ENCODE results near the gene TPSAB1. TPM values are rescaled to one million over a fixed set of nuclear protein-coding genes. Genes with fewer than 3 reads are reported as not detected.
"Not testable (repeated sequence)": the region's sequence is repeated elsewhere in the genome, so short reads cannot be mapped to it uniquely, and the experiment has no call there.

TPSAB1 gene
- total and polyA plus RNA-seq, 10 of the 15 experiments (the other 5 are each of a cell fraction or from before 2014, with no cell fraction given), result 0.06 TPM; not detected in 9

DNA sequence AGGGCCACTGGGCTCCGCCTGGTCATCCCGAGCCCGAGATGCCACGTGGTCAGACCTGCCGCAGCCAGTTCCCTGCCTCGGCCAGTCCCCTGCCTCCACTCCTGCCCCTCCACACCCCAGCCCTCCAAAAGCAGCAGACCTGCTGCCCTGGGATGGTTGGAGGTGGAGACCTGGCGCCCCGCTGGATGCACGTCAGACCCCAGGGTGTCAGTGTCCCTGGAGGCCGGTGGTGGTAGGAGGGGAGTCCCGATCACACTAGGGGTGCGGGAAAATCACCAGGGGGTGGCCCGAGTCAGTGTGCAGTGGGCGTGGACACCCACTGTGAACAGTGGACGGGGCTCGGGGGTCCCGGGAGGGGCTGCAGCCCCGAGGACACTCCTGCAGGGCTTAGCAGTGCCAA is 42.3 kb upstream of the TPSAB1 start (continued):
- TF ChIP-seq, protein P1, sequence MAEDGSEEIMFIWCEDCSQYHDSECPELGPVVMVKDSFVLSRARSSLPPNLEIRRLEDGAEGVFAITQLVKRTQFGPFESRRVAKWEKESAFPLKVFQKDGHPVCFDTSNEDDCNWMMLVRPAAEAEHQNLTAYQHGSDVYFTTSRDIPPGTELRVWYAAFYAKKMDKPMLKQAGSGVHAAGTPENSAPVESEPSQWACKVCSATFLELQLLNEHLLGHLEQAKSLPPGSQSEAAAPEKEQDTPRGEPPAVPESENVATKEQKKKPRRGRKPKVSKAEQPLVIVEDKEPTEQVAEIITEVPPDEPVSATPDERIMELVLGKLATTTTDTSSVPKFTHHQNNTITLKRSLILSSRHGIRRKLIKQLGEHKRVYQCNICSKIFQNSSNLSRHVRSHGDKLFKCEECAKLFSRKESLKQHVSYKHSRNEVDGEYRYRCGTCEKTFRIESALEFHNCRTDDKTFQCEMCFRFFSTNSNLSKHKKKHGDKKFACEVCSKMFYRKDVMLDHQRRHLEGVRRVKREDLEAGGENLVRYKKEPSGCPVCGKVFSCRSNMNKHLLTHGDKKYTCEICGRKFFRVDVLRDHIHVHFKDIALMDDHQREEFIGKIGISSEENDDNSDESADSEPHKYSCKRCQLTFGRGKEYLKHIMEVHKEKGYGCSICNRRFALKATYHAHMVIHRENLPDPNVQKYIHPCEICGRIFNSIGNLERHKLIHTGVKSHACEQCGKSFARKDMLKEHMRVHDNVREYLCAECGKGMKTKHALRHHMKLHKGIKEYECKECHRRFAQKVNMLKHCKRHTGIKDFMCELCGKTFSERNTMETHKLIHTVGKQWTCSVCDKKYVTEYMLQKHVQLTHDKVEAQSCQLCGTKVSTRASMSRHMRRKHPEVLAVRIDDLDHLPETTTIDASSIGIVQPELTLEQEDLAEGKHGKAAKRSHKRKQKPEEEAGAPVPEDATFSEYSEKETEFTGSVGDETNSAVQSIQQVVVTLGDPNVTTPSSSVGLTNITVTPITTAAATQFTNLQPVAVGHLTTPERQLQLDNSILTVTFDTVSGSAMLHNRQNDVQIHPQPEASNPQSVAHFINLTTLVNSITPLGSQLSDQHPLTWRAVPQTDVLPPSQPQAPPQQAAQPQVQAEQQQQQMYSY (CRISPR knock-in tag; IDR thresholded peaks at IDR 0.05), result no peak
- no peak for TF ChIP-seq CEBPB (IDR thresholded peaks at IDR 0.05; ENCODE audit: borderline replicate concordance in 1 of 2, low read depth in 2 of 2, low read length in 2 of 2)
- TF ChIP-seq, protein P2, sequence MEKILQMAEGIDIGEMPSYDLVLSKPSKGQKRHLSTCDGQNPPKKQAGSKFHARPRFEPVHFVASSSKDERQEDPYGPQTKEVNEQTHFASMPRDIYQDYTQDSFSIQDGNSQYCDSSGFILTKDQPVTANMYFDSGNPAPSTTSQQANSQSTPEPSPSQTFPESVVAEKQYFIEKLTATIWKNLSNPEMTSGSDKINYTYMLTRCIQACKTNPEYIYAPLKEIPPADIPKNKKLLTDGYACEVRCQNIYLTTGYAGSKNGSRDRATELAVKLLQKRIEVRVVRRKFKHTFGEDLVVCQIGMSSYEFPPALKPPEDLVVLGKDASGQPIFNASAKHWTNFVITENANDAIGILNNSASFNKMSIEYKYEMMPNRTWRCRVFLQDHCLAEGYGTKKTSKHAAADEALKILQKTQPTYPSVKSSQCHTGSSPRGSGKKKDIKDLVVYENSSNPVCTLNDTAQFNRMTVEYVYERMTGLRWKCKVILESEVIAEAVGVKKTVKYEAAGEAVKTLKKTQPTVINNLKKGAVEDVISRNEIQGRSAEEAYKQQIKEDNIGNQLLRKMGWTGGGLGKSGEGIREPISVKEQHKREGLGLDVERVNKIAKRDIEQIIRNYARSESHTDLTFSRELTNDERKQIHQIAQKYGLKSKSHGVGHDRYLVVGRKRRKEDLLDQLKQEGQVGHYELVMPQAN (conservative IDR thresholded peaks at IDR 0.05), result no peak
- TF ChIP-seq NR2F1 (conservative IDR thresholded peaks at IDR 0.05), result no peak

DNA sequence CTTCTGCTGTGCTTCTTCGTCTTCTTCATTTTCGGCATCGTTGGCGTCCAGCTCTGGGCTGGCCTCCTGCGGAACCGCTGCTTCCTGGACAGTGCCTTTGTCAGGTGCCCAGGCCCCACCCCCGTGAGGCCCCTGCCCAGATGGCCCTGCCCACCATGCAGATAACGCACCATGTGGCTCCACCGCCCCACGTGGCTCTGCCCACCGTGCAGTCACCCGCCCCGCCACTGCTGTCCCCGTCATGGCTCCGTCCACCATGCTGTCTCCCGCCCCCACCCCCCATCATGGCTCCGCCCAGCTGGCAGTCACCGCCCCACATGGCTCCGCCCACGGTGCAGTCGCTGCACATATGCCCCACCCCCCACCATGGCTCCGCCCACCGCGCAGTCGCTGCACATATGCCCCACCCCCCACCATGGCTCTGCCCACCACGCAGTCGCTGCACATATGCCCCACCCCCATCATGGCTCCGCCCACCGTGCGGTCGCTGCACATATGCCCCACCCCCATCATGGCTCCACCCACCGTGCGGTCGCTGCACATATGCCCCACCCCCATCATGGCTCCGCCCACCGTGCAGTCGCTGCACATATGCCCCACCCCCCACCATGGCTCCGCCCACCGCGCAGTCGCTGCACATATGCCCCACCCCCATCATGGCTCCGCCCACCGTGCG is 41.7 kb upstream of the TPSAB1 start:
- CTCF ChIA-PET; H3K9ac ChIP-seq (ENCODE audit: control insufficient read depth, insufficient read depth, low read length); H3K4me2 ChIP-seq (ENCODE audit: control insufficient read depth, insufficient read depth); RAD21 ChIA-PET (ENCODE audit: unreplicated experiment); H3K79me2 ChIP-seq (ENCODE audit: control insufficient read depth, insufficient read depth, low read length); H3K4me1 ChIP-seq (ENCODE audit: control insufficient read depth, insufficient read depth, low read length); BruUV-seq (replicated peaks); H3K27me3 ChIP-seq (replicated peaks in 1 of 2; ENCODE audit: control insufficient read depth in 2 of 2, insufficient read depth in 2 of 2, low read length in 1 of 2); H3K4me3 ChIP-seq; H4K20me1 ChIP-seq (ENCODE audit: control insufficient read depth, insufficient read depth); FAIRE-seq; H3K27ac ChIP-seq (ENCODE audit: control insufficient read depth, insufficient read depth); intact Hi-C loops (cut with micrococcal nuclease; ENCODE audit: unreplicated experiment); H2AFZ ChIP-seq (ENCODE audit: control insufficient read depth, low read depth, low read length); in situ Hi-C loops (cut with MboI); DNase-seq (ENCODE audit: low read depth, low spot score); H3K36me3 ChIP-seq (ENCODE audit: control insufficient read depth in 2 of 2, insufficient read depth in 2 of 2, low read length in 1 of 2); POLR2A ChIA-PET; ATAC-seq; H3K9me3 ChIP-seq (replicated peaks; ENCODE audit: control insufficient read depth, insufficient read depth, low read length); SMC1A ChIA-PET (ENCODE audit: uncharacterized antibody, unreplicated experiment): not testable (repeated sequence)
- 86% methylated on average over 26 of the region's 44 CpGs for WGBS (ENCODE audit: insufficient coverage, insufficient replicate concordance, low lambda C conversion rate, missing lambda C conversion rate)

All from GM12878 (cell line).